PC-3 (cell line): ENCODE results near the gene CD40. TPM values are rescaled to one million over a fixed set of nuclear protein-coding genes. Genes with fewer than 3 reads are reported as not detected.

ENCODE experiments used
- ATAC-seq: fragments of 200-7000 bp; cut with Tn5 transposase; 2 replicates; pipeline ENCODE4 v1.9.1; 2020; ENCODE audit warnings: mild to moderate bottlenecking, moderate library complexity
- BruUV-seq: library from RNA; stranded (reverse); fragments of 400-500 nt; replicated peaks from 2 replicates; lab custom pipeline; 2021; lab: Mats Ljungman, UMichigan
- CTCF ChIA-PET: fragments of 300-600 bp; sonication (Branson Sonifier 250); formaldehyde crosslinking; loops from one replicate; lab custom pipeline; 2022; ENCODE audit warnings: antibody characterized with exemption; lab: Charles Lee
- POLR2A ChIA-PET: fragments of 300-600 bp; sonication (Branson Sonifier 250); formaldehyde crosslinking; loops from one replicate; lab custom pipeline; 2022; ENCODE audit warnings: antibody characterized with exemption; ENCODE audit not compliant: unreplicated experiment; lab: Charles Lee
- DNase-seq: peaks from one replicate; pipeline ENCODE4 v3.0.0-alpha.2; 2015
- H2AFZ ChIP-seq: fragments of 300-600 bp; sonication (generic); 2 replicates; pipeline ENCODE4 v1.6.0; 2016; ENCODE audit warnings: antibody characterized with exemption, low read length
- H3F3A ChIP-seq: fragments of 300-600 bp; sonication (generic); one replicate; pipeline ENCODE4 v1.6.0; 2017; ENCODE audit warnings: antibody characterized with exemption, low read length, control low read depth, mild to moderate bottlenecking; ENCODE audit not compliant: unreplicated experiment
- H3K27ac ChIP-seq: fragments of 300-600 bp; sonication (generic); 2 replicates; pipeline ENCODE4 v1.5.1; 2016; ENCODE audit warnings: mild to moderate bottlenecking, low read length
- H3K27me3 ChIP-seq: fragments of 300-600 bp; sonication (generic); 2 replicates; pipeline ENCODE4 v1.6.1; 2016; ENCODE audit warnings: low read length, mixed read lengths
- H3K36me3 ChIP-seq: fragments of 300-600 bp; sonication (generic); 2 replicates; pipeline ENCODE4 v1.6.1; 2016; ENCODE audit warnings: low read depth, mixed run types, low read length, mixed read lengths
- H3K4me1 ChIP-seq: fragments of 300-600 bp; sonication (generic); 2 replicates; pipeline ENCODE4 v1.5.1; 2016; ENCODE audit warnings: low read length; ENCODE audit not compliant: insufficient read depth
- H3K4me2 ChIP-seq: fragments of 300-600 bp; sonication (generic); 2 replicates; pipeline ENCODE4 v1.6.0; 2016; ENCODE audit warnings: low read length
- H3K4me3 ChIP-seq: fragments of 300-600 bp; sonication (generic); 2 replicates; pipeline ENCODE4 v1.5.1; 2016; ENCODE audit warnings: mild to moderate bottlenecking, low read length, mixed read lengths
- H3K79me2 ChIP-seq: fragments of 300-600 bp; sonication (generic); 2 replicates; pipeline ENCODE4 v1.6.1; 2017; ENCODE audit warnings: low read length, mixed read lengths
- H3K9ac ChIP-seq: fragments of 300-600 bp; sonication (generic); 2 replicates; pipeline ENCODE4 v1.6.0; 2016; ENCODE audit warnings: mild to moderate bottlenecking, low read length
- H3K9me2 ChIP-seq: fragments of 300-600 bp; sonication (generic); replicated peaks from 2 replicates; pipeline ENCODE4 v1.6.1; 2016; ENCODE audit warnings: mixed run types, low read length, mixed read lengths
- H3K9me3 ChIP-seq: fragments of 300-600 bp; sonication (generic); 2 replicates; pipeline ENCODE4 v1.6.1; 2016; ENCODE audit warnings: low read length, mixed read lengths
- H4K20me1 ChIP-seq: fragments of 300-600 bp; sonication (generic); 2 replicates; pipeline ENCODE4 v1.6.1; 2016; ENCODE audit warnings: low read length, mixed read lengths
- EZH2 ChIP-seq: fragments of 300-600 bp; sonication (generic); IDR thresholded peaks from one replicate; pipeline ENCODE4 v1.6.1; 2017; ENCODE audit warnings: antibody characterized with exemption, mild to moderate bottlenecking, low read length; ENCODE audit not compliant: unreplicated experiment
- EZH2phosphoT487 ChIP-seq: fragments of 300-600 bp; sonication (generic); IDR thresholded peaks from 2 replicates; pipeline ENCODE4 v1.6.1; 2018; ENCODE audit warnings: mild to moderate bottlenecking, antibody characterized with exemption, low read length, borderline replicate concordance
- intact Hi-C: fragments of 100-400 bp; cut with micrococcal nuclease; formaldehyde crosslinking; loops from 2 replicates; pipeline ENCODE4 v1.9.0; 2023
- total RNA-seq: library from RNA; depleted of rRNA; stranded (reverse); fragments of >200 nt; gene quantifications from 2 replicates; pipeline ENCODE4 v1.2.3, GENCODE V29; 2014
- TF ChIP-seq, protein P1 (sequence below): fragments of 300-600 bp; sonication (generic); conservative IDR thresholded peaks from 2 replicates; pipeline ENCODE4 v1.5.1; 2017; ENCODE audit warnings: antibody characterized with exemption, low read depth, mild to moderate bottlenecking, low read length

The CD40 gene
- total RNA-seq, 1 experiment from 2014 or later = 4.6 TPM

DNA sequence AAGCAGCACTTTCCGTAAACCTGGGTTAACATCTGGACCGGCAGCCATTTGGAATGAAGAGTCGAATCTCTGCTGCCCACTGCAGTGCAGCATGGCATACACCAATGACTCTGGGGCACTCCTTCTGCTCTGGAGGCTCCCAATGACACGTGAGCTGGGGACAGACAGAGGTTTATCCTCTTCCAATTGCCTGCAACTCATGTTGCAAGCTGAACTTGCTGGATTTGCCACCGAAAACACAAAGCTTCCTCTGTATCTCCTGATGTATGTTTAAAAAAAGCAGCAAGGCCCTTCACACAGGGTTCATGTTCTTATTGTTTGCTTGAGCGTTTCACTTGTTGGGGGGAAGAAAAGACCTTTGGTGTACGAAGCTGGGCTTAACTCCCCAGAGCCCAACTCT lies 39.2 kb upstream of the CD40 start:
- no TSS peak for BruUV-seq
- H2AFZ ChIP-seq = no peak overlapping the region
- H3K79me2 ChIP-seq = peaks cover 65% of the 10 kb centered on the region
- no peaks in the 10 kb centered on the region for H3K27me3 ChIP-seq
- POLR2A ChIA-PET = no interaction called here
- H3K4me3 ChIP-seq = no peak overlapping the region
- H3K4me1 ChIP-seq = no peaks in the 10 kb centered on the region
- H3K9ac ChIP-seq = no peak overlapping the region
- no peaks in the 10 kb centered on the region for H3K9me2 ChIP-seq
- no peaks in the 10 kb centered on the region for H3K9me3 ChIP-seq
- DNase-seq (no peak), ATAC-seq (no peak)
- peaks cover 65% of the 10 kb centered on the region for H4K20me1 ChIP-seq
- TF ChIP-seq EZH2phosphoT487 (no peak), EZH2 (no peak)
- TF ChIP-seq, protein P1, sequence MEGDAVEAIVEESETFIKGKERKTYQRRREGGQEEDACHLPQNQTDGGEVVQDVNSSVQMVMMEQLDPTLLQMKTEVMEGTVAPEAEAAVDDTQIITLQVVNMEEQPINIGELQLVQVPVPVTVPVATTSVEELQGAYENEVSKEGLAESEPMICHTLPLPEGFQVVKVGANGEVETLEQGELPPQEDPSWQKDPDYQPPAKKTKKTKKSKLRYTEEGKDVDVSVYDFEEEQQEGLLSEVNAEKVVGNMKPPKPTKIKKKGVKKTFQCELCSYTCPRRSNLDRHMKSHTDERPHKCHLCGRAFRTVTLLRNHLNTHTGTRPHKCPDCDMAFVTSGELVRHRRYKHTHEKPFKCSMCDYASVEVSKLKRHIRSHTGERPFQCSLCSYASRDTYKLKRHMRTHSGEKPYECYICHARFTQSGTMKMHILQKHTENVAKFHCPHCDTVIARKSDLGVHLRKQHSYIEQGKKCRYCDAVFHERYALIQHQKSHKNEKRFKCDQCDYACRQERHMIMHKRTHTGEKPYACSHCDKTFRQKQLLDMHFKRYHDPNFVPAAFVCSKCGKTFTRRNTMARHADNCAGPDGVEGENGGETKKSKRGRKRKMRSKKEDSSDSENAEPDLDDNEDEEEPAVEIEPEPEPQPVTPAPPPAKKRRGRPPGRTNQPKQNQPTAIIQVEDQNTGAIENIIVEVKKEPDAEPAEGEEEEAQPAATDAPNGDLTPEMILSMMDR = no peak
- peaks cover 44% of the 10 kb centered on the region for H3K36me3 ChIP-seq
- H3K4me2 ChIP-seq = no peak overlapping the region
- intact Hi-C loops = no loop called here
- no peak overlapping the region for H3K27ac ChIP-seq
- CTCF ChIA-PET = no interaction called here
- H3F3A ChIP-seq = no peaks in the 10 kb centered on the region

DNA sequence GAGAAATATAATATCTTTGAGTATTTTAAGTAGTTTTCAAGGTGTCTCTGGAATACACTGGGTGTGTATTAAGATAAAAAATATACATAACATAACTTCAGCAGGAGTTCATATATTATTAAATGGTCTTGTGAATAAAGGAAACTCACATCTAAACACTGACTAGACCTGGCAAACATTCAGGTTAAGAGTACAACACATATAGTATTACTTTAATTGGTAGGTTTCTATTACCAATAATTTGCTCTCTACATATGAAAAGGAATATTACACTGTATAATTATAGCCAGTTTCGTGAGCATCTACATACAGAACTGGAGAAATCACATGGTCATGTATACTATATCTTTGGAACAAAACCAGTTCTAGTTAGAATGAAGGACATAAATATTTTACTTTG lies 37.0 kb upstream of the CD40 start:
- Histone ChIP-seq H3K36me3 (peaks cover 26% of the 10 kb centered on the region), H2AFZ (no peak overlapping the region), H3K4me2 (no peak overlapping the region), H3K9me2 (no peaks in the 10 kb centered on the region), H3K9ac (no peak overlapping the region), H3K4me1 (peaks cover 15% of the 10 kb centered on the region), H3K27me3 (no peaks in the 10 kb centered on the region), H3K9me3 (no peaks in the 10 kb centered on the region), H3K27ac (no peak overlapping the region), H3F3A (no peaks in the 10 kb centered on the region), H3K79me2 (peaks cover 86% of the 10 kb centered on the region), H4K20me1 (peaks cover 86% of the 10 kb centered on the region), H3K4me3 (no peak overlapping the region)
- no TSS peak for BruUV-seq
- DNase-seq (no peak), ATAC-seq (no peak)
- intact Hi-C loops = no loop called here
- CTCF ChIA-PET = no interaction called here
- POLR2A ChIA-PET = no interaction called here
- TF ChIP-seq EZH2 = no peak
- no peak for TF ChIP-seq EZH2phosphoT487
- TF ChIP-seq, protein P1 = no peak

DNA sequence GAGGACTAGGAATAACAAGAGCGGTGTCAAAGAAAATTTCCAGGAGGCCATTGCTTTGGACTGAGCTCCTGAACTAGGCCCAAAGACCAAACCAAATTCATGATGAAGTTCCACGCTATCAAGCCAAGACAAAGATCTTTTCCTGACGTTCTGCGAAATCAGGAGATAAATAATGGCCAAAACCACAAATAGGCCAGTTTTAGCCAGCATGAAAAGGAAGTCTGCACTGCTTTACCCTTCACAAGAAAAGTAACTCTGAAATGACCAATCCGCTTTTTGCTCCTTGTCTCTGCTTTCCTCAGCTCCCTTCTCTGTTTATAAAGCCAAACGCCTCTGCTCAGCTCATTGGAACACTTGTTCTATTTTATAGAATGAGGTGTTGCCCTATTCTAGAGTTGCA lies 35.0 kb upstream of the CD40 start:
- no peak overlapping the region for H3K9ac ChIP-seq
- no TSS peak for BruUV-seq
- H3K4me1 ChIP-seq = peaks cover 32% of the 10 kb centered on the region
- H3K4me2 ChIP-seq = no peak overlapping the region
- H2AFZ ChIP-seq = no peak overlapping the region
- no peak for DNase-seq
- no peaks in the 10 kb centered on the region for H3K9me3 ChIP-seq
- H3F3A ChIP-seq = no peaks in the 10 kb centered on the region
- no peak for ATAC-seq
- ChIA-PET CTCF (no interaction called here), POLR2A (no interaction called here)
- peaks cover 96% of the 10 kb centered on the region for H4K20me1 ChIP-seq
- intact Hi-C loops = no loop called here
- no peak overlapping the region for H3K27ac ChIP-seq
- H3K27me3 ChIP-seq = no peaks in the 10 kb centered on the region
- H3K4me3 ChIP-seq = no peak overlapping the region
- H3K9me2 ChIP-seq = no peaks in the 10 kb centered on the region
- peaks cover 16% of the 10 kb centered on the region for H3K36me3 ChIP-seq
- TF ChIP-seq EZH2 (no peak), EZH2phosphoT487 (no peak)
- TF ChIP-seq, protein P1 = no peak
- peaks cover 100% of the 10 kb centered on the region for H3K79me2 ChIP-seq
